ENCODE data around the gene MRM1.

The MRM1 gene, protein sequence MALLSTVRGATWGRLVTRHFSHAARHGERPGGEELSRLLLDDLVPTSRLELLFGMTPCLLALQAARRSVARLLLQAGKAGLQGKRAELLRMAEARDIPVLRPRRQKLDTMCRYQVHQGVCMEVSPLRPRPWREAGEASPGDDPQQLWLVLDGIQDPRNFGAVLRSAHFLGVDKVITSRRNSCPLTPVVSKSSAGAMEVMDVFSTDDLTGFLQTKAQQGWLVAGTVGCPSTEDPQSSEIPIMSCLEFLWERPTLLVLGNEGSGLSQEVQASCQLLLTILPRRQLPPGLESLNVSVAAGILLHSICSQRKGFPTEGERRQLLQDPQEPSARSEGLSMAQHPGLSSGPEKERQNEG

DNA sequence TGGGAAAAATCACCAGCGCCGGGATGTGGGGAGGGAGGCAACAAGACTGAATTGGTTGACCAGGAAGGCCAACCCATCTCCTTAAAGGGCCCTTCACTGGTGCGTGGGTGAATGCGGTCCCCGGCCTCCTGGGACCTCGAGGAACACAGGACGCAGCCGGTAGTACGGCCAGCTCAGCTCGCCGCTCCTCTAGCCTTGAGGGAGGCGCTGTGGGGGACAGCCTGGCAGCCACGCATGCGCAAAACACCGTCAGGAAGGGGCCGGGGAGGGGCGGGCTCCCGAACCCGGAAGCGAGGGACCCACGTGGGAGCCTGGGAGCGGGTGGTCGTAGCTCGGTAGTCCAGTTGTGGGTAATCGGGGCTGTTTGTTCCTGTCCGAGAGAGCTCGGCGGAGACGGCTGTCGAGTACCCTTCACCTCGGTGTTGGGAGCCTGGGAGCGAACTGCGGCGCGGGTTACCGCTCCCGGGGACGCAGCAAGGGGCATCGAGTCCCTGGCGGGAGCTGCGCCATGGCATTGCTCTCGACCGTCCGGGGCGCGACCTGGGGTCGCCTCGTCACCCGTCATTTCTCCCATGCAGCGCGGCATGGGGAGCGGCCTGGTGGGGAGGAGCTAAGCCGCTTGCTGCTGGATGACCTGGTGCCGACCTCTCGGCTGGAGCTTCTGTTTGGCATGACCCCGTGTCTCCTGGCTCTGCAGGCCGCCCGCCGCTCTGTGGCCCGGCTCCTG, at the start of gene MRM1:
MRM1 (plus strand) TSS at position 281 of the 727 bp plus-strand sequence; CDS start at position 509, 228 bp downstream.
- DNase-seq: peak; percentile 82

DNA sequence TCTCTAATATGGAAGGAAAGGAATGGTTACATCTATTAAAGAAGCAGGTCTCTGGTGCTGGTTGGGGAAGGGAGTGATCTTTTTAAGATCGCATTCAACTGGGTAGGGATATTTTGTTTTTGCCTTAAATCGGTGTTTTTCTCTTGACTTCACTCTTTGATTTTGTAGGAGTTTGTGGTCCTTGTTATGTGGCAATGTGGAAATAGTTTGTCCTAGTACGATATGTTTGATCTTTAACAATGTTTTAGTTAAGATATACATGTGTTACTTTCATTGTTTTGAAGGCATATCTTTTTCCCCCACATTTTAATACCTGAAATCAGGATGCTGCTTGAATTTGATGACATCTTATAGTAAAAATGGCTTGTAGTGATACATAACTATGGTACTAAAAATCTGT, 47.9 kb upstream of the MRM1 start:
- DNase-seq: no peak

DNA sequence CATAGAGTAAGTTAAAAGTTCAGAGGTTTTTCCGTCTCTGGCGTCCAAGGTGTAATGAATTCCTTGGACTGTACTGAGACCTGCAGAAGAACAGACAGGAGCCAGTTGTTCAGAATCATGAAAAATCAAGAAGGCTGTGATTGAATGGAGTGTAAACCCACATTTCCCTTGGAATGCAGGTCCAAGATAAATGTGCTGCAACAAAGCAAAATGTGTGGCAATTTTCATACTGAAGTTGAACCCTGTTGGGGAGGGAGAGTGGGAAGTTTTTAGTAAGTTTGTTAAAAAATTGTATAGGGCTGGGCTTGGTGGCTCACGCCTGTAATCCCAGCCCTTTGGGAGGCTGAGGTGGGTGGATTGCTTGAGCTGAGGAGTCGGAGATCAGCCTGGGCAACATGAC, 35.3 kb upstream of the MRM1 start:
- DNase-seq: no peak

DNA sequence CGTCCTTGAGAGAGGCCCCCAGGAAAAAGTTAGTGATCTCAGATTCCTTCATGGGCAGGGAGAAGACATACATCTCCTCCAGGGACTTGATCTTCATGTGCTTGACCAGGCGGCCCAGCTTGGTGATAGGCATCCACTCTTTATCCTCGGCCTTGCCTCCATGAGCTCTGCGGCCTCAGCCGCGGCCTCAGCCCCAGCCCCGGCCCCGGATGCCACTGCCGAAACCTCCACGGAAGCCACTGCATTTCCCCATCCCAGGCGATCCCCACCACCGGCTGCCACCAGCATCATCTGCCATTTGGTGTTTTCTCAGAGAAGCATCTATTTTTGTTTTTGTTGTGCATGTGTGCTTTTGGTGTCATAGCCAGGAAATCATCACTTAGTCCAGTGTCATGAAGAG, 26.4 kb upstream of the MRM1 start:
- DNase-seq: no peak

DNA sequence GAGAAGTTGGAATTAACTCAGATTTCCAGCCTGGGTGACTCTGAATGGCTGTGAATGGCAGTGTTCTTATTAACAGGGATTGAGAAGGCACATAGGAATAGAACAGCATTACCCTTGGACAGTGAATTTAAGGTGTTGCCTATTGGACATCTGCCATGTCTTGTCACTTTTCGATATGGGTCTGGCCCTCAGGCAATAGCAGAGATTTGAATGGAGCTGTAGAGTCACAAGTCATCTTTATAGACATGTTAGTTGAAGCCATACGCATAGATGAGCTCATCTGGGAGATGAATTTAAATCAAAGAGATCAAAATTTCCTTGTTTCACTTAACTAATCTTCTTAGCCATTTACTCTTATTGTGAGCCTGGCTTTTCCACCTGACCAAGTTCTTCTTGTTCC, 24.6 kb upstream of the MRM1 start:
- DNase-seq: no peak

DNA sequence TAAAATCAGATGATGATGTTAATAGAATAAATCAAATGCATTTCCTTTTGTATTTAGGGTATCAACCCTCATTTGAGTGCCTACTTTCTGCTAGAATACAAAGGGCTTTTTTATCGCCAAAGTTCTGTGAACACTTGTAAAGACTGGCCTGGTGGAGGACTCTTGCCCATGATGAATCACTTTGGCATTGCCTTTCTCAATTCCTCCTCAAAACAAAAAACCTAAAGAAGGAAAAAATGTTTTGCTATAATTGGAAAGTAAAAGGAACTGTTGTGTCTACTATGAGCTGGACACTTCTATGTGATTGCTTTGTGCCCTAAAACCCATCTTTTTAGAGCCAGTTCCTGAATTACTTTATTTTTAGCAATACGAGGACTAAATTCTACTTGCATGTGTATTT, 22.7 kb upstream of the MRM1 start:
- no peak for DNase-seq

DNA sequence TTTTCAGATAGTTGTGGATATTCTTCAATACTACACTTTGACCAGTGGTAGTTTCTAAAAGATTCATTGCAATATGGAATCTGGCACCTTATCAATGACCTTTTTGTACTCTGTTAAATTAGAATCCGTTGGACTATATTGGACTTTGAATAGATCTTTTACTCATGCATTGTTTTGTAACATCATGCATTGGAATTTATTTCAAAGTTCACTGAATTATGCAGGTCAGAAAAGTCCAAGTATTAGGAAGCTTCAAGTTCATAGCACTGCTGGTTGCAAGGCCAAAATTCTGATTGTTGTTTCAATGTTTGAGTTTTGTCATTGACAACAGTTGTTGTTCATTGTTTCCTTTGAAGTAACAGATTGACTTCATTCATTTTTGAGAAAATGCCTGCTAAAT, 17.6 kb upstream of the MRM1 start:
- DNase-seq: no peak

DNA sequence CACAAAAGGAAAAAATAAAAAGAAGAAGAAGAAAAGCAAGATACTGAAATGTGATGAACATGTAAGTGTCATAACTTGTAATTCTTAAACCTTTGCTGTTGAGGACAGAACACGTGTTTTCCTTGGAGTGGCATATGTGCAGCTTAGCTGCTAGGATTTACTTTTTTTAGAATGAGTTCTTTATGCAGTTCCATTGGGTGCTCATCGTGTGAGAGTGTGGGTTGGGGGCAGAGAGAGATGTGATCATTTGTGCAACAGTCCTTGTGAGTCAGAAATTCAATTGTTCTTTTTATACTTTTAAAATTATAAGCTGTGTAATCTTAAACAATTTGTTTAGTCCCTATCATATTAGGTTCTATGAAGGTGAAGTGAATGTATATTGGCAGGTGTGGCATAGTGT, 15.2 kb upstream of the MRM1 start:
- no peak for DNase-seq

DNA sequence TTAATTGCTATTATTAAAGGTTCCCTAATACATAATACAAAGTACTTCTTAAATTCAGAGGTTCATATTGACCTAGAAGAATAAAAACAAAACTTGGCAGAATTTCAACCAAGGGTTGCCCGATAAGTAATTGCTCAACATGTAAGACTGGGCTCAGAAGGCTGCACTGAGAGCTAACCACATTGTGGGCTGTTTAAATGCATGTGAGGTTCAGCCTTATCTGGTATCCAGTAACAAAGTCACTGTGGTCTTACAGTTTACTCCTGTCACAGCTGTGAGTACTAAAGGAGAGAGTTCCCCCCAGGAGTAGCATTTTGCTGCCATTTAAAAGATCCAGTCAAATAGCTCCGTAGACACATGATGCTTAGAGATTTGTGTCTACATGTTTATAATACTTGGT, 11.3 kb upstream of the MRM1 start:
- DNase-seq: no peak

DNA sequence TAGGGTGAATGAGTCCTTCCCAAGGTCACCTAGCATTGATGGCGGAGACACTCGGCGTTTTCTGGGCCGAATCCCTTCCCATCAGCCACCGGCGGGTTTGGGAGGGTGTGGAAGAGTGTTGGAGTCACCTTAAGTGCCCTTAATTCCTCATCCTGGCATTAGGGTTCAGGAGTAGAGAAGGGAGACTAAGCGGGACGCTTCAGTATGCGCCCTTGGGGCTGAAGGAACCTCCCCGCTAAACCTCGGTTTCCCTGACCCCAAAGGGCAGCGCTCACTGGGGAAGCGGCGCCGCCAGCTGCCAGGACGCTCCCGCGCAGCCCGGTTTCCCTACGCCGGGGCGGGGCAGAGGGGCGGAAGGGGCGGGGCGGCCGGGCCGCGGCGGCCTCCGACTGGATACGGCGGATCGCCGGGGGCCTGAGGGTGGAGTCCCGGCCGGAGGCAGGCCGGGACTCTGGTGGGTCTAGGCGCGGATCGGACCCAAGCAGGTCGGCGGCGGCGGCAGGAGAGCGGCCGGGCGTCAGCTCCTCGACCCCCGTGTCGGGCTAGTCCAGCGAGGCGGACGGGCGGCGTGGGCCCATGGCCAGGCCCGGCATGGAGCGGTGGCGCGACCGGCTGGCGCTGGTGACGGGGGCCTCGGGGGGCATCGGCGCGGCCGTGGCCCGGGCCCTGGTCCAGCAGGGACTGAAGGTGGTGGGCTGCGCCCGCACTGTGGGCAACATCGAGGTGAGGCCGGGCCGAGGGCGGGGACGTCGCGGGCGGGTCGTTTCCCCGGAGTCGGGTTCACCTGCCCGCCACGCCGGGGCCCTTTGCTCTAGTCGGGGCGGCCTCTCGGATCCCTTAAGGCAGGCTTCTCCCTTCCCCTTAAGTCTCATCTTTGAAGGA, 9.7 kb upstream of the MRM1 start, which contains the start of gene DHRS11:
DHRS11 (plus strand) TSS at position 446 of the 882 bp plus-strand sequence; CDS start at position 577, 131 bp downstream.
- peak; percentile 69 for DNase-seq

DNA sequence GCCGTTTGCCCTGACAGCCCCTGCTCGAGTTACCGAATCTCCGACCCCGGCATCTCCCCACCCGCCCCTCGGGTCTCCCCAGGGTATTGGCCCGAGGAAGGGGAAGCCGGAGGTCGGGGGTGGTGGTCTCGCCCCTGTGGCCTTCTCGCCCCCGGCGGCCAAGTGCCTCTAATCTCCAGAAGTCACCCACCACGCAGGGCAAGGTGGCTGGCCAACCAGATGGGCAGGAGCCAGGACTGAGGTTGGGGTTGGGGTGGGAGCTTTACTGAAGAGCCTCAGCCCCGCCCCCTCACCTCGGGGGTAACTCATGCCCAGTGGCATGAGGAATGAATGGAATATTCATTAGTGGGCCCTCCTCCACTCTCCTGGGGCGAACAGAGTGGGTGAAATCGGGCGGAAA, 9.1 kb upstream of the MRM1 start:
- peak; percentile 25 for DNase-seq

DNA sequence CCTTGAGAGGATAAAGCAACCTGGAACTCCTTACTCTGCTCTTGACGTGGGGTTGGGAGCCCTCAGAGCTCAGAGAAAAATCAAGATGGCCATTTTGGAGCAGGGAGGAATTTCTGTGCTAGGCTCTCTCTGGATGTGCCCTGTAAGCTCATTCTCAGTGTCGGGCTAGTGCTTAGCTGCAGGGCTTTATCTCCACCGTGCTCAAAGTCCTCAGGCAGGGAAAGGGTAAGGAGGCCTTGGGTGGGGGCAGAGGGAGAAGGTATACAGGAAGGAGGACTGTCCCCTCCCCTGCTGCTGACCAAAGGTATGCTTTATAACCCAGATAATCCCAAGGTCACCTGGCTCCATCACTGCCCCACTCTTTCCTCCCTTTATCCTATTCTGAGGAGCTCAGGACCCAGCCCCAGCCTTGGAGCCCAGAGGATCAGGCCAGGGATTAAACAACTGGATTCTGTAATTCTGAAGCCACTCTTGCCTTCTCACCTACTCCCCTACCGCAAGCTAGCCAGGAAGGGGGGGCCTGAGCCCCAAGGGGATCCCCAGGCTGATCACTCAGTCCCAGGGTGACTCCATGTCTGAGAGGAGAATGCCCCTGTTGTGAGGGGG, 8.6 kb upstream of the MRM1 start:
- DNase-seq: no peak

DNA sequence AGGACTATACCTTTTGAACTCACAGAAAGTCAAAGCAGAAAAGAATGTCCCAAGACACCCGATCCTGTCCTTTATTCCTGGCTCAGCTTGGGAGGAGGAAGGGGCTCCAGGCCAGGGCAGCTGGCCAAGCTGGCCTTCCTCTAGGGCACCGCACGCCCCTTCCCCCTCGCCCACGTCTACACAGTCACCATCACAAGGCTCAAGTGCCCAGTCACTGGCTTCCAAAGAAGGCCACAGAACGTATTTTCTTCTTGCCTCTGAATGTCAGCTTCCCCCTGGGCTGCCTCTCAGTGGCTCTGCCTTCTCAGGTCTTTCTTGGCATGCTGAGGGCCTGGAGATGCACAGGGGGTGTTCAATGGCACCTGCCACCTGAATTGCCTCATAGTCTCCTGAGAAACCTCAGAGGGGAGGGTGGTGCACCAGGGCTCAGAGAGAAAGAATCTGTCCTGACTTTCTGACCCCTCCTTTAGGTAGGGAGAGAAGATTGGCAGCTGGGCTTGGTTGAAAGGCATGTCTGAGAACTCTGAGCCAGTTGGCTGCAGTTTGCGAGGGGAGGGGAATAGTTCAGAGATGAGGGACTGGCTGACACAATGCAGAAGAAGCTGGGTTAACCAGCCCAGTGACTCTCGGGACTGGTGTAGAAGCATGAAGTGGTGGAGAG, 7.6 kb upstream of the MRM1 start:
- no peak for DNase-seq

DNA sequence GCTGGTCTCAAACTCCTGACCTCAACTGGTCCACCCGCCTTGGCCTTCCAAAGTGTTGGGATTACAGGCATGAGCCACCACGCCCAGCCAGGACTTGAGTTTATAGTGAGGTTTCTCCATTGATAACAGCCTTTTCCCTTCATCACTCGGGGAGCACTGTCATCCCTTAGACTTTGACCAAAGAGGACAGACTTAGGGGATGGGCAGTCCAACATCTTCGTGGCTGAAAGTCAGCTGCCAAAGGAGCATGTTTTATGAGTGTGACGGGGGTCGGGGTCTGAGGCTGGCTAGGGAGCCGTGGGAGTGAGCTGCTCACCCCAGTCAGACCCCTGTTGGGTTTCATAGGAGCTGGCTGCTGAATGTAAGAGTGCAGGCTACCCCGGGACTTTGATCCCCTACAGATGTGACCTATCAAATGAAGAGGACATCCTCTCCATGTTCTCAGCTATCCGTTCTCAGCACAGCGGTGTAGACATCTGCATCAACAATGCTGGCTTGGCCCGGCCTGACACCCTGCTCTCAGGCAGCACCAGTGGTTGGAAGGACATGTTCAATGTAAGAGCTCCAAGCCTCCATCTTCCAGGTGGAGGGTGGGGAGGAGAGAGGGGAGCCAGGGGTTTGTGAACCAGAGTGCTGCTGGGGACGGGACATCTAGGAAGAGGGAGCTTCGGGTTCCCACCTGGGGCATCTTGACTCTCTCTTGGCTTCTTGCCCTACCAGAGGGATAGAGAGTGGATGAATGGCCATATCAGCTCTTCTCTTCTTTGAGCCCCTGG, 6.6 kb upstream of the MRM1 start:
- DNase-seq: no peak

DNA sequence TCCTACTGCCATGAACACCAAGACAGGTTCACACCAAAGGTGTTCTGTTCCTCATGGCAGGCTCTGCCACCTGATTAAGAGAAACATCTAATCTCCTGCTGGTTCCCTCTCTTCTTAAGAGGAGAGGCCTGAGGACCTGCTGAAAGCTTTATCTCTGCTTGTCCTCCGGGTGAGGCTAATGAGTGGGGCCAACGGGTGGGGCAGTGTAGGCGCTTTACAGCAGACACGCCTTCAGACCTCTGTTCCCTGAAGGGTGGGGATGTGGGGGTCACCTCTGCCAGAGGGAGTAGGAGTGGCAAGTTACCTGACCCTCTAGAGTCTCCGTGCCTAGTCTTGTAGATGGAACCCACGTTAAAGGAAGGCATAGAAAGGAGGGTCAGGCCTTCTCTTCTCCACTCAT, 4.2 kb upstream of the MRM1 start:
- no peak for DNase-seq

DNA sequence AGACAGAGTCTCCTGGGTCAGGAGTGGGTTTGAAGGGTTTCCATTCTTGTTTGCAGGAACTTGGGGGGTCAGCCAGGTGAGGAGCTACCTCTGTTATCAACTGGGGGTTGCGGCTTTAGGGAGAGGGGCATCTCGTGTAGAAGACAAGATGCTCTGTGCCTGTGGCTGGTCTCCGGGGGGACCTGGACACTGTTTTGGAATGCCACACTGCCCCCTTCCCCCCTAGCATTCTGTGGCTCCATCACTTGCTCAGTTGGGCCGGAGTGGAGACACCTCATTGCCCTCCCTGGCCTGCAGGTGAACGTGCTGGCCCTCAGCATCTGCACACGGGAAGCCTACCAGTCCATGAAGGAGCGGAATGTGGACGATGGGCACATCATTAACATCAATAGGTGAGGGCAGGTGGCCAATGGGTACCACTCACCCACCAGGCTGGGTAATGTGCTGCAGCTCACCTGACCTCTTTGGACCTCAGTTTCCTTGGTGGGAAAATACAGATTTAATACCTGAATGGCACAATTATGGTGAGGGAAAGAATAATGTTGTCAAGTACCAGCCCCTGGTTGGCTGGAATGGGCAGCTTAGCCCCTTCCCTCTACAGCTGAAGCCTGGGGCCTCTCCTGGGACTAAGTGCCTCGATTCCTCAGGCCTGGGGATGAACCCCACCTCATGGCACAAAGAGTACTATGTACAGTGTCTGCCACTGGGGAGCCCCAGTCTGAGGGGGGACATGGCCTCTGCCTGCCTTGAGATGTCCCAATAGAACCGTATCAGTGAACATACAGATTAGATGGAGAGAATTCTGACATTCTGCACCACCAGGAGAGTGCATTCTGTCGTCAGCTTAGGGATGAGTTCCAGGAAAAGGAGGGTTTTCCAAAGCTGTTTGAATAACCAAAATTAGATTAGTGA, 3.3 kb upstream of the MRM1 start:
- no peak for DNase-seq

DNA sequence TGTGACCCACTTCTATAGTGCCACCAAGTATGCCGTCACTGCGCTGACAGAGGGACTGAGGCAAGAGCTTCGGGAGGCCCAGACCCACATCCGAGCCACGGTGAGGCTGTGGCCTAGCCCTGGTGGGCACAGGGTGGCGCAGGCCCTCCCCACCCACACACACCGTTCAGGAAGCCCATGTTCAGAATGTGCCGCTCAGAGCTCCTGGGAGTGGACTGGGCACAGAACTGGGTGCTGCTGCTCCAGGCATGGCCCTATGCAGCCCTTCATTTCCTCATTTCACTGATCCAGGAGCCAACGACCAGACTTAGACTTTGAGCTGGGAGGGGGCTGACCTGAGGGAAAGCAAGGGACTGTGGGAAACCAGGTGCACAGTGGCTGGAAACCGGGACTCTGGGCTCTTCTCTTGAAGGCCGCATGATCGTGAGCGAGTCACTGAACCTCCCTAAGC, 2.4 kb upstream of the MRM1 start:
- DNase-seq: no peak

DNA sequence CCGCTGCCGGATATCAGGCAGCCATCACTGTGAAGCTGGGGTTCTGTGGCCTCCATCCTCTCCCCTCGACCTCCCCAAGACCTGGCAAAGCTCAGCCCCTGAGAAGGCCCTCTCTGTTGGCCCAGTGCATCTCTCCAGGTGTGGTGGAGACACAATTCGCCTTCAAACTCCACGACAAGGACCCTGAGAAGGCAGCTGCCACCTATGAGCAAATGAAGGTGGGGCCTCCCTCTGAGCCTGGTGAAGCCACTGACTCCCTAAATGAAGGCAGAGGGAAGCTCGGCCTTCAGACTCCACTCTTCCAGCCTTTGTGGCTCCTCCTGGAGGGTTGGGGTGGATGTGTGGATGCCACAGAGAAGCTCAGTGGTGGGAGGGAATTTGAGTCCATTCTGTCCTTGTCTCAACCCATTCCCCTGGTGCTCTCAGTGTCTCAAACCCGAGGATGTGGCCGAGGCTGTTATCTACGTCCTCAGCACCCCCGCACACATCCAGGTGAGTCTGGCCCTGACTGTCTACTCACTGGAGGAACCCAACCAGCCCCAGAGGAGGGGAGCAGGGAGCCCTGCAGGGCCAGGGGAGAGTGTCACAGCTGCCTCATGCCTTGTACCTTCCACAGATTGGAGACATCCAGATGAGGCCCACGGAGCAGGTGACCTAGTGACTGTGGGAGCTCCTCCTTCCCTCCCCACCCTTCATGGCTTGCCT, 1.7 kb upstream of the MRM1 start:
- no peak for DNase-seq

DNA sequence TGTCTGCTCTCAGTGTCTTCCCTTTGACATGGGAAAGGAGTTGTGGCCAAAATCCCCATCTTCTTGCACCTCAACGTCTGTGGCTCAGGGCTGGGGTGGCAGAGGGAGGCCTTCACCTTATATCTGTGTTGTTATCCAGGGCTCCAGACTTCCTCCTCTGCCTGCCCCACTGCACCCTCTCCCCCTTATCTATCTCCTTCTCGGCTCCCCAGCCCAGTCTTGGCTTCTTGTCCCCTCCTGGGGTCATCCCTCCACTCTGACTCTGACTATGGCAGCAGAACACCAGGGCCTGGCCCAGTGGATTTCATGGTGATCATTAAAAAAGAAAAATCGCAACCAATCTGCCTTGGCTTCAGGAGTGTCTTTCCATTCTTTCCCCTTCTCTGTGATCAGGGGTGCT, 918 bp upstream of the MRM1 start:
- DNase-seq: no peak

DNA sequence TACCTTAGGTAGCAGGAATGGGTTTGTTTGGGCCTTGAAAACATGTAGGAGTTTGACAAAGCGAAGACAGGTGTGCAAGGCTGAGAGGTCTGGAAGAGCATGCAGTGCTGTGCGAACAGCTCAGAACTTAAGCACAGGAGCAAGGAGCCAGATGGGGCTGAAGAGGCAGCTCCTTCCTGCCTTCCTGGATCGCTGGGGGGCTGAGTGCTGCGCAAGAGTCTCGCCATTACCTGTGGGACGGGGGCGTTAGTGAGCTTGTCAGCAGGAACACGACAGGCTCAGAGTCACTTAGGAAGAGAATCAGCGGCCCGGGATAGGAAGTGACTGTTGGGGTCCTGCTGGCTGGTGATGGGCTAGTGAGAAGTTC, 464 bp upstream of the MRM1 start:
- DNase-seq: peak; percentile 76

Data from NCI-H2171 treated with DMSO at 0.1 percent for 48 hours (cell line).